ENCODE measurements around the gene OPRM1. TPM values are rescaled to one million over a fixed set of nuclear protein-coding genes. Genes with fewer than 3 reads are reported as not detected.

The OPRM1 gene
- not detected for total RNA-seq
- long read RNA-seq = 0 reads

DNA sequence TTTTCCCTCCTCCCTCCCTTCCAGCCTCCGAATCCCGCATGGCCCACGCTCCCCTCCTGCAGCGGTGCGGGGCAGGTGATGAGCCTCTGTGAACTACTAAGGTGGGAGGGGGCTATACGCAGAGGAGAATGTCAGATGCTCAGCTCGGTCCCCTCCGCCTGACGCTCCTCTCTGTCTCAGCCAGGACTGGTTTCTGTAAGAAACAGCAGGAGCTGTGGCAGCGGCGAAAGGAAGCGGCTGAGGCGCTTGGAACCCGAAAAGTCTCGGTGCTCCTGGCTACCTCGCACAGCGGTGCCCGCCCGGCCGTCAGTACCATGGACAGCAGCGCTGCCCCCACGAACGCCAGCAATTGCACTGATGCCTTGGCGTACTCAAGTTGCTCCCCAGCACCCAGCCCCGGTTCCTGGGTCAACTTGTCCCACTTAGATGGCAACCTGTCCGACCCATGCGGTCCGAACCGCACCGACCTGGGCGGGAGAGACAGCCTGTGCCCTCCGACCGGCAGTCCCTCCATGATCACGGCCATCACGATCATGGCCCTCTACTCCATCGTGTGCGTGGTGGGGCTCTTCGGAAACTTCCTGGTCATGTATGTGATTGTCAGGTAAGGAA, at the start of gene OPRM1:
Gene OPRM1, plus strand, starts transcription at position 10 of the 612 bp plus-strand sequence. Its CDS starts 305 bp downstream, at position 315.
- peak; percentile 33 for DNase-seq
- intact Hi-C loops (cut with DNase I) = no loop called here
- ATAC-seq = peak in 1 of 2 donors; percentile 41

DNA sequence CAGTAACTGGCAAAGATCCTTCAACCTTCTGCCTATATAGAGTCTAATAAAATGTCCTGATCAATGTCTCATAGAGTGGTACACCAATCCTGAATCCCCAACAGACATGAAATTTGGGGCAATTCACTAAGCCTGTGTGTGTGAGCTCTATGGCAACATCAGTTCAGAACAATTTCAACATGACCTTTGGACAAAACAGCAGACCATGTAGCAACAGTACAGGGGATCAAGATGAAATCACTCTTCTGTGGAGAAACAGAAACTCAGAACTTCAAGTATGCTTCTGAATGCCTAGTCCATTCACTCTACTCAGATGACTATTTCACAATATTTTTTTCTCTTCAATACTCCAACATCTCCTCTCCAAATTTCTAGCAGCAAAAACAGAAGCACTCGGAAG, 49.1 kb upstream of the OPRM1 start:
- intact Hi-C loops (cut with DNase I) = no loop called here
- ATAC-seq (peak in 1 of 2 donors; percentile 89), DNase-seq (no peak)

DNA sequence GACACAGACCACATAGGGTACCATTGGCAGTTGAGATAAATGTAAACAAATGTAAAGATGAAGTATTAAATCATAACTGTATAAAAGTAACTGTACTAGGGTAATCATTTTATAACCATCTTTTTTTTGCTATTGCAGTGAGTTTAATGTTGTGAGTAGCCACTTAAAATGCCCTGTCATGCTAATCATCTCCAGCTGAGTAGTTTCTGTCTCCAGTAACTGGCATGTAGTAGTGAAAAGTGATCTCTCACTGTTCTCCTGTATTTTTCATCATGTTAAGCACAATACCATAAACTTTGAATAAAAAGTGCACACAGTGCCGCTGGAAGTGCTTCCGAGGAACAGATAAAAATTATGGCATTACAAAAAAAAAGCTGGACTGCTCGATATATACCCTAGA, 45.0 kb upstream of the OPRM1 start:
- no peak for ATAC-seq
- intact Hi-C loops (cut with DNase I) = no loop called here
- DNase-seq = no peak

- no peak for DNase-seq
- ATAC-seq = no peak
- intact Hi-C loops (cut with DNase I) = no loop called here
Measured at GRCh38 chr6:153994811-153995210, 44.2 kb upstream of the OPRM1 start.

DNA sequence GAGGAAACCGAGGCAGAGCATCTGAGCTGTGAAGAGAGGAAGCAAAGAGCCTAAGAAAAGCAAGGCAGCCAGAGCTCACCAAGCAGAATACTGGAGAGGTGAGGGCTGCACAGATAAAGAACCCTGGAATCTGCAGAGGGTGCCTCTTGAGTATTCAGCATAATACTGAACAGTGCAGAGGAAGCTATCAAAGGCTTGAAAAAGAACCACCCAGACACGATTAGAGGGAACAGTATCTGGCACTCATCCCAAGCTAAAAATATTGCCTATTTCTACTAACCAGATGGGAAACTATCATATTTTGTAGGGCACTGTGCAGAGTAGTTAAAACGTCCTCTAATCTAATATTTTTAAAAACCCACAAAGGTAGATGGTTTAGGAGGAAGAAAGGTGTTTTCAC, 41.8 kb upstream of the OPRM1 start:
- ATAC-seq = no peak
- intact Hi-C loops (cut with DNase I) = no loop called here
- DNase-seq = no peak

- ATAC-seq (no peak), DNase-seq (no peak)
- intact Hi-C loops (cut with DNase I) = no loop called here
Measured at GRCh38 chr6:154001494-154002285, 37.4 kb upstream of the OPRM1 start.

DNA sequence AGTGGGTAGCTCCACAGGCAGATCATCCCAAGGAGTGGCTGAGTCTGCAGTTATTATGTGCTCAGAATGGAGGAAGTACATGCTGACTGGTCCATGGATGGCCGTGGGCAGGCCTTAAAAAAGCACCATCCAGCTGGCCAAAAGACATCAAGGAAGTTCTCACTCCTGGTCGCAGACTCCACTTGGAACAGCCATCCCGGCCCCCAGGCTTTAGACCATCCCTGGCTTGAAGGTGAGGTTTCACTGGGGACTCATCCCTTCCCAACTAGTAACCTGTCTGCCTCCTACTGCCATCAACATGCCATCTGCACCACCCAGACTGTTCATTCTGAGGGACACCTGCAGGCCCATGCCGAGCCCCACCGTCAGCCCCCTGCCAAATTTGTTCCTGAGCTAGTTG, 36.1 kb upstream of the OPRM1 start:
- ATAC-seq (no peak), DNase-seq (no peak)
- intact Hi-C loops (cut with DNase I) = no loop called here

- ATAC-seq = no peak
- no peak for DNase-seq
- intact Hi-C loops (cut with DNase I) = no loop called here
Measured at GRCh38 chr6:154010371-154010770, 28.7 kb upstream of the OPRM1 start.

GRCh38 chr6:154012852-154013251, 26.2 kb upstream of the OPRM1 start:
- no peak for DNase-seq
- intact Hi-C loops (cut with DNase I) = no loop called here
- ATAC-seq = no peak

DNA sequence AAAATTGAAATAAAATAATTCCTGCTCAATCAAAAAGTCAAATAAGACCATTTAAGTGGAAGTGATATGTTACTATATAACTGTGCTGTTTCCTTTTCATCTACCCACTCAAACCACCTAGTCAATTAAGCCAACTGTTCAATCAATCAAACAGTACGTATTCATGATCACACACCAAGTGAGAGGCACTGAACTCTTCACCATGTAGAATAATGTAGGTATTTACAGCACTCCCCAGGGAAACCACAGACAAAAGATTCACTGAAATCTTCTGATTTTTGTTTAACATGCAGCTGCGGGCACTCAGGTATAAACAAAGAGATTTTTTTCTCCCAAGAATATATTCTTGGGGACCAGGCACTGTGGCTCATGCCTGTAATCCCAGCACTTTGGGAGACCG, 21.3 kb upstream of the OPRM1 start:
- no peak for DNase-seq
- ATAC-seq = no peak
- intact Hi-C loops (cut with DNase I) = no loop called here

DNA sequence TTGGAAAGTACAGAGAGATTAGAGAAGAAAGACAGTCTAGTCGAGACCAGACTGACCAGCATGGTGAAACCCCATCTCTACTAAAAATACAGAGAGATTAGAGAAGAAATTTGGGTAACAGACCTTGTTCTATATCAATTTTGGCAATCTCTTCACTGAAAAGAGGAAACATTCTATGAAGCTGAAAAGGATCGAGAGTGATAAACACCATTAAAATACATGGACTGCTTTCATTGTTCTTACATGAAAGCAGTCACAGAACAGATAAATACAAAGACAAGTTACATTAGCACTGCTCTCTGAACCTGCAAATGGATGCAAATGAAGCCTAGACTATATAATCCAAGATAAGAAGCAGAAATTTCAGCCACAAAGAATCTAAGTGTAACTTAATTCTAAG, 8.4 kb upstream of the OPRM1 start:
- intact Hi-C loops (cut with DNase I) = no loop called here

DNA sequence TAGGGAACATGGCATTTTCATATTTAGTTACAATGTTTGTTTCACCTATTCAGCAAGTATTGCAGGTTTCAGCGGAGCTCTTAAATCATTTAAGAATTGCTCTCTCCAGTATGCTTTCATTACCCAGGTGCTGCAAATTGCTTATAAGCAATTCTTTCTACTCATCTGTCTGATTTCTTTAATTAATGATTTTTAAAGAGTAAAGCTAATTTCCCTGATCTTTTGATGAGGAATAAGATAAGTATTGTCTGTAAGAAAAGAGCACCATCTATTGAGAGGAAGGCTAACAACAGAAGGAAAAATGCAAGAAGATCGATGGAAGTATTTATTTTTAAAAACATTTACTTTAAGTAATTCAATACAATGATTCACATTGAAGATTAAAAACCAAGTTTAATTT, 2.0 kb downstream of the OPRM1 start:
- ATAC-seq = no peak
- intact Hi-C loops (cut with DNase I) = no loop called here

More for the DNA sequence above, 8.4 kb upstream of the OPRM1 start:
- DNase-seq (no peak), ATAC-seq (no peak)

DNA sequence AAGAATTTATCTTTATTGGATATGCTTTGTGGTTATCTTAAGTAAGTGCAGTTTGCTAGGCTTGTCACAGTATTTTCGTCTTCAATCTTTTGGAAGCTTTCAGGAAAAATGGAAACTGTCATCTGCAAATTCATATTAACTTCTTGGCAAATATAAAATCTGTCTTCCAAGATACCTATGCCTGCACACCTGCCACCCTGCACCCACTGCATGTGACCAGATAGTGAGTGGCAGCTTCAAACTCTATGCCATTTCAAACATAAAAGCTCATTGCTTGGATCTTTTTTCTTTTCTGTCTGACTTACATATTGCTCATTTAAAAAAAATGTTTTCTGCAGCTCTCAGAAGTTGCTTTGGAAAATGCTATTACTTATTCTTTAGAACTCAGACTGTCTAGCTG, 14.1 kb downstream of the OPRM1 start:
- ATAC-seq = no peak
- no peak for DNase-seq
- intact Hi-C loops (cut with DNase I) = no loop called here

More for the DNA sequence above, 2.0 kb downstream of the OPRM1 start:
- DNase-seq = no peak

GRCh38 chr6:154056536-154056935, 17.5 kb downstream of the OPRM1 start:
- ATAC-seq (no peak), DNase-seq (no peak)
- intact Hi-C loops (cut with DNase I) = no loop called here

DNA sequence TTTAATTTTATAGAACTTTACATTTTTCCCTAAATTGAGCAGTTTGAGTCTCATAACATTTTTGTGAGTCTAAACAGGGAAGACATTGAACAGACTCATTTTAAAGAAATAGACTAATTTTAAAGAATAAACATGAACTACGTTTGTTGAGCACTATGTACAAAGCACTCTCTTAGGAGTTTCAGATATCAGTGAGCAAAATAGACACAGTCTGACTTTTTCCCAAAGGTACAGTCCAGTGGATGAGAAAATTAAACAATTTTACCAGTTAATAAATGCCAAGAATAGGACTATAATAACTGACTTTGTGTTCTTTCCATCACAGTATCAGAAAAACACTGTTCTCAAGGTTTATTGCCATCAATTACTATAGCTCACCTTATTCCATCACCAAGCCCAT, 18.1 kb downstream of the OPRM1 start:
- ATAC-seq = no peak
- no peak for DNase-seq
- intact Hi-C loops (cut with DNase I) = no loop called here

DNA sequence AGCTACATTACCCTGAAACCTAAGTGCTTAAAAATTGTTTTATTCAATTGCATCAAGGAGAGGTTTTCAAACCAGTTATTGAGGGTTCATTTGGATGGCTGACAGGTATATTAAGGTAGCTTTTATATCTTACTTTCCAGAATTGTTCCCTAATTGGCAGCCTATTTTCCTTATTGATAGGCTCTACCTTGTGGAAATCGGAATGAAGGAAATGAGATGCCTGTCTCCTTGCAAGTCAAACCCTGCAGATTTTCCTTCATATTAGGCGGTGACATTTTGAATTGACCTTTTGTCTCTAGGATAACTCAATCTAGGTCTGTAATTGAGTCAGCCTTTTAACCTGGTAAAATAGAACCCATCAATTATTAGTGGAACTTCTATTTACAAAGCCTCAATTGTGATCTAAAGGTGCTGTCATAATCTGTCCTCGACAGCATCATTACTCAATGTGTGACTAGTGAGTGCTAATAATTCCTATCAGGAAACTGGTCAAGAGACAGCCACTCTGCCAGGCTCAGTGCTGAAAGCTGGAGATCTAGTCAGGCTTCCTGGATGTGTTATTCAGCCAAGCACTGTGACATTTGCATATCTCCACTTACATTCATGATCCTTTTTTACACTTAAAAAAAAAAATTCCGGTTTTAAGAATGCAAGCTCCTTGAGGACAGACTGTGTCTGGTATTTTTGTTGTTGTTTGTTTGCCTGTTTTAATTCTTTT, 20.1 kb downstream of the OPRM1 start:
- intact Hi-C loops (cut with DNase I) = no loop called here
- ATAC-seq (no peak), DNase-seq (no peak)

- intact Hi-C loops (cut with DNase I) = no loop called here
- ATAC-seq (no peak), DNase-seq (no peak)
Measured at GRCh38 chr6:154060076-154060475, 21.0 kb downstream of the OPRM1 start.

DNA sequence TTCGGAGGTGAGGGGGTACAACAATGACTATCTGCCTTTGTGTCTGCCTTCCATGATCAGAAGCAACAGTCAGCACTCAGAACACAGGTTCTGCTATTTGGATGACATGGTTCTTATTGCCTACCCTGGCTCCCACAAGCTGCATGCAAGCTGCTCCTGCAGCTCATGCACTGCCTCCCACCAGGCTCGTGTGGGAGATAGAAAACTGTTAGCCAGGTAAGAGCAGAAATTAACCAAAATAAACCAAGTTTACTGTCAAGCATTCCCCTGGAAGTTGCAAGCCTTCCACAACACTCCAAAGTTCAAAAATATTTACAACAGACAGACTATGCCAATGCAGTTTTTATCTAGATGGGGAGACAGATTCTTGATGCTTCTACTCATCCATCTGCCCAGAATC, 31.0 kb downstream of the OPRM1 start:
- intact Hi-C loops (cut with DNase I) = no loop called here
- no peak for ATAC-seq

DNA sequence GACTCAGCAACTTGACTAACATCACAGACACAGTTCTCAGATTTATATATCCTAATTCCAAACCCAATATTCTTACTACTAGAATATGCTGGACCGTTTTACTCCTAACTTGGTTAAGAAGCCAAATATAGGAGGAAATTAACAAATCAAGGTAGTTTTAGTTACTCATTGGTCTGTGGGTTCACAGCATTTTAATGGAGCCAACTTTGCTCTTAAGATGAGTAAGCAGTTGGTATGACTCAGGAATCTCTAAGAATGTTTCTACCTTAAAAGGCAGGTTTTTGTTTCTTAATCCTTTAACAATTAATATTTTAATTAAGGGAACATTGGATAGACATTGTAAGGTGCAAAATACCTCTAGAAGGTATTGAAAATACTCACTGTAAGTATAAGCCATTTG, 31.6 kb downstream of the OPRM1 start:
- DNase-seq (no peak), ATAC-seq (no peak)
- intact Hi-C loops (cut with DNase I) = no loop called here

More for the DNA sequence above, 31.0 kb downstream of the OPRM1 start:
- no peak for DNase-seq

DNA sequence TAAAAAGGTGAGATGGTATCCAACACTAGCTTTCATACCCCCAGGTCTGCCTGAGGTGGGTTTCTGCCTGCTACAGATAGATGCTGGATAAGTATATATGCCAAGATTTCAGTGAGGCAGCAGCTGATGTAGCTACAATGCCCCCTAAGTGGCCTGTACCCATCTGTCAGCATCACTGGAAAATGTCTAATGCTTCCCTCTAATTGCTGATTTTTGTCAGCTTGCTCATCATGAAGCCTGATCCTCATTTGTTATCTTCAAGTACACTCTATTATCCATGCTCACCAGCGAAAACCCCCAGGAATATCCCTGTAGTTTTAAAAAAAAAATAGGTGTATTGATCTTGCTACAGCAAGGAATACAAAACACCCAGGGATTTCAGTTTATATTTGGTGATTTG, 32.2 kb downstream of the OPRM1 start:
- ATAC-seq (no peak), DNase-seq (no peak)
- intact Hi-C loops (cut with DNase I) = no loop called here

Data from left cardiac atrium (tissue), 4 donors.